Cardiac fibroblast (primary cell): Measurements from ENCODE around the gene GPC6.

Source experiments
- DNase-seq, 2 donors: peaks; one replicate each; pipeline versions ENCODE4 v3.0.0 to v3.0.0-alpha.2; 2010; ENCODE audit warnings: low read depth in 2 of 2
- H3K4me3 ChIP-seq, 2 donors: replicated peaks in 1 of 2; 1 replicate in 1 of 2; 2 replicates in 1 of 2; pipeline ENCODE4 v1.5.1; 2011; ENCODE audit warnings: low read depth in 2 of 2, low read length in 2 of 2, mild to moderate bottlenecking in 2 of 2, moderate library complexity in 1 of 2
- CTCF ChIP-seq: IDR thresholded peaks from one replicate; pipeline ENCODE4 v1.5.1; 2011; ENCODE audit warnings: low read depth, mild to moderate bottlenecking, low read length, inconsistent platforms

The GPC6 gene

GRCh38 chr13:94236872-94237271 is 1010.3 kb downstream of the GPC6 start:
- peak; percentile 16 to 22 for DNase-seq
- H3K4me3 ChIP-seq = no peak overlapping the region
- TF ChIP-seq CTCF = no peak

DNA sequence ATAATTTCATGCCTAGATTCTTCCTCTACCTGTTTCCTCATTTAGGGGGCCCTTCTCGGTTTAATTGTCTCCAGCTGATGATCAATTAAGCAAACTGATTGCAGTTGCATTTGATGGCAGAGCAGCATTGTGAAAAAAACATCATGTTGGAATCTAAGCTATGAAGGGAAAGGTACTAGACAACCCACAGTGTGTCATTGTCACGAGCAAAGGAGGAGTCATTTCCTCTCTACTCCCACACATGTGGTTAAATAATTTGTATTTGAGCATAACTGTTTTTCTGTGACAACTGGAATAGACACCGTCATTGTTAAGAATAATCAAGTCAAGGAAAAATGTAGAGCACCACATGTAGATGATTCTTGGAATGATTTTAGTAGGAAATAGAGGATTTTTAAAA is 1012.5 kb downstream of the GPC6 start:
- DNase-seq = peak; percentile 58 to 85
- no peak for TF ChIP-seq CTCF
- H3K4me3 ChIP-seq = no peak overlapping the region

DNA sequence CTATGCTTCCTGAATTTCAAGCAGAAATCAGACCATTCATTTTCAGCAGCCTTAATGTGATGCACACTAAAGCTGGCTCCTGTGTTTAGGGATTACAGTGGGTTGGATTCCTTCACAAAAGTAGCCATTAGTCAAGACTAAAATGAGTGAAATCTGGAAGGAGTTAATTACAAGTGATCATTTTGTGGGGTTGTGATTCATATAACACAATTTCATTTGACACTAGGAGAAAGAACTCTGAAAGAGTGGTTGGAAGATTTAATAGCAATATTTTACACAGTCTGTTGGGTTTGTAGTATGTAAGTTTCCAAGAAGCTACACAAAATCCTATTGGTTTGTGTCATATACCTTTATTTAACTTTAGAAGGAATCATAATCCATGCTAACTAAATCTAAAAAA is 1015.9 kb downstream of the GPC6 start:
- no peak overlapping the region for H3K4me3 ChIP-seq
- no peak for TF ChIP-seq CTCF
- no peak for DNase-seq

- no peak overlapping the region for H3K4me3 ChIP-seq
- no peak for DNase-seq
- no peak for TF ChIP-seq CTCF
These were observed 1016.9 kb downstream of the GPC6 start for GRCh38 chr13:94243551-94243950.

DNA sequence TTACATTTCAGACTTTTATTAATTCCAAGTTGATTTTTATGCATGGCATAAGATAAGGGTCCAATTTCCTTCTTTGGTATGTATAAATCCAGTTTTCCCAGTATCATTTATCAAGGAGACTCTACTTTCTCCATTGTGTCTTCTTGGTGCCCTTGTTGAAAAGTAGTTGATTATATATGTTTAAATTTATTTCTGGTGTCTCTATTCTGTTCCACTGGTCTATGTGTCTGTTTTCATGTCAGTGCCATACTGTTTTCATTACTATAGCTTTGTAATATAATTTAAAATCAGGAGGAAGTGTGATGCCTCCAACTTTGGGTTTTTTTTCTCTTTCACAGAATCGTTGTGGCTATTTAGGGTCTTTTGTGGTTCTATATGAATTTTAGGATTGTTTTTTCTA is 1019.9 kb downstream of the GPC6 start:
- no peak for DNase-seq
- no peak overlapping the region for H3K4me3 ChIP-seq
- no peak for TF ChIP-seq CTCF

GRCh38 chr13:94247890-94248289 is 1021.3 kb downstream of the GPC6 start:
- H3K4me3 ChIP-seq = no peak overlapping the region
- TF ChIP-seq CTCF = no peak
- no peak for DNase-seq

DNA sequence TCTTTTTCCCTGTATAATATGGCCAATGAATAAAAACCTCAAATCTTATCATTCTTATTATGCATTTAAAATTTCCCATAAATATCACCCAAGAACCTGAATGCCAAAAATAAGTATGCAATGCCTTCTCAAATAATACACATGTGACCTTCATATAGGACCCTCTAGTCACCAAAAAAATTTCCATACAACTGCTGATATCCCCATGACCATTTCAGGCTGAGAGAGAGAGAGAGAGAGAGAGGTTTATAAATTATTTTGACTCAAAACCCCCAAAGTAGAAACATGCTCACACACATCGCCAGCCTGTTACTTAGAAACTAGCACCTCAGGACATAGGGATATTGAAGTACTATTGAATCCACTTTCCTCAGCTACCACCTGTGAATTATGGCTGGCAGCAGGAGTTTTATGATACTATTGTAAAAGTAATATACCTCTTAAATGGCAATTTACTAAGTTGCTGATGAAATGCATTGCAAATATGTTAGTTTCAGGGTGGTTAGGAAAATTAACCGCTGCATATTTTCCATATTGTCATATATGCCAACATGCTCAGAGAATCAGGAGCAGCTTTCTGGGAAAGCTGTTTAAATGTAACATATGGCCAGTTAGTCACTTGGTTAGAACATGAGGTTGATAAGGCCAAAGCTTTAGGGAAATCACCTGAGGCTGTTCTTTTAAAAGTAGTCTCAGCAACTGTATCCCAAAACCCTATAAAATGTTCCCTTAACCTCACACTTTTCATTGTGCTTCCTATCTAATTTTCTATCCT is 1022.0 kb downstream of the GPC6 start:
- no peak for TF ChIP-seq CTCF
- no peak overlapping the region for H3K4me3 ChIP-seq
- DNase-seq = peak in 1 of 2 donors; percentile 17
